Measurements from ENCODE around the gene SACM1L.
"Not testable (repeated sequence)": the region's sequence is repeated elsewhere in the genome, so short reads cannot be mapped to it uniquely, and the experiment has no call there.

SACM1L gene

DNA sequence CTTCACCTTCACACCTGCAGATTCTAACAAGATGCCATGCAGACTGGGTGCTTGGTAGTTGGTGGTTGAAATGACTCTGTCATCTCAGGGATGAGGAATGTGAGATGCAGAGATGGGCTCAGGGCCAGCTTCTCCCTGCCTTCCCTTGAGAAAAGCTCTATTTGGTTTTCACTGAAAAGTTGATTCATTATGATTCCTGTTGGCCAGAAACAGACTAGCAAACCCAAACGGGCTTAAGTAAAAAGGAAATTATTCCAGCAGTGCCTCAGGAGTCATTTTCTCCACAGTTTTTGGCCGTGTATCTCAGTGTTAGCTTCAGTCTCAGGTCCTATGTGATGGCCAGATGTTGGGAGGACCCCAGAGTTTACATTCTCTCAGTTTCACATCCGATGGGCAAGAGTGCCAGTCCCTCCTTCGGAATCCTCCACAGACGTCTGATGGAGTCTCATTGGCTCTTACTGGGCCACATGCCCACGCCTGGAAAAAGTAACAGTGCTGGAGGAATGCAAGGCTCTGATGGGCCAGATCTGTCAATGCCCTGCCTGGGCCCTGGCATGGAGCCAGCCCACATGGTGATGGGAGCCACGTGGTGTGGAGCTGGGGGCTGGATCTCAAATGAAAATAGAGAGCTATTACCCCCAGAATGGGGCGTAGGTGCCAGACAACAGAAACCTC, 22.3 kb upstream of the SACM1L start:
- no peak for DNase-seq

GRCh38 chr3:45667569-45667934, 21.6 kb upstream of the SACM1L start:
- no peak for DNase-seq

- DNase-seq, result peak in 3 of 4 experiments; percentile 13 to 58 (median 48)
Observed at GRCh38 chr3:45670436-45670835, 18.8 kb upstream of the SACM1L start.

DNA sequence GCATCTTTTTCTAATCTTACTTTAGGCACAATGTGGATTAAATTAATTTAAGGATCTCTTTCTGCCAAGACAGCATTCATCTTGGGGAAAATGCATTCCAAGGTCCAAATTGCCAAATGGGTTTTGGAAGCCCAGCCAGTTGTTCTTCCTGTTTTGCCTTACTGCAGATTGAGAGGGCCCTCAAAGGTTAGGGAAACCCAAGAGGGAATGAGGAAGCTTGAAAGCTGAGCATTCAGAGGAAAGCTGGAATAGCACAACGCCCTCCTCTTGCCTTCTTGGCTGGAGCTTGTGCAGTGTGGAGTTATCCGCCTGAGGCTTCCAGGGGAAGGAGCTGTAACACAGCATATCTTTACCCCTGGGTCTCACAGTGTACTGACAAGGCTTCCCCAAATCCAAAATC, 18.2 kb upstream of the SACM1L start:
- DNase-seq, result peak; percentile 35 to 57 (median 52)

GRCh38 chr3:45673273-45673672, 15.9 kb upstream of the SACM1L start:
- DNase-seq, result no peak

DNA sequence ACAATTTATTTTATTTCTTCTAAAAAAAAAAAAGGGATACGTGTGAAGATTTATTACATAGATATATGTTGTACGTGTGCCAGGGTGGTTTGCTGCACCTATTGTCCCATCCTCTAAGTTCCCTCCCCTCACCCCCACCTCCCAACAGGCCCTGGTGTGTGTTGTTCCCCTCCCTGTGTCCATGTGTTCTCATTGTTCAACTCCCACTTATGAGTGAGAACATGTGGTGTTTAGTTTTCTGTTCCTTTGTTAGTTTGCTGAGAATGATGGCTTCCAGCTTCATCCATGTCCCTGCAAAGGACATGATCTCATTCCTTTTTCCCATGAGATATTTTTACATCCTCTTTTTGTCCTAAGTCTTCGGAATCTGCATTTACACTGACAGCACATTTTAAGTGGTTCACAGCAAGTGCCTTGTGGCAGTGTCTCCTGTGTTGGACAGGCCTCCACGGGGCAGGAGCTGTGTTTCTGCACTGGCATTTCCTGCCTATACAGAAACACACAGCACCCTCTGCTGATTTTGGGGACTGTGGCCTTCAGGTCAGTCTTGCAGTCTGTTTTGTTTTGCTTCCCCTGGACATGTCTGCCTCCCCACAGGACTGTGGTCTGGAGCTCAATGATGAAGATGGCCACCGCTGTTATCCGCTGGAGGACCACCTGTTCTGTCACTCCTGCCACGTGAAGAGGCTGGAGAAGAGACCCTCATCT, 12.7 kb upstream of the SACM1L start:
- DNase-seq, result peak in 3 of 4 experiments; percentile 52 to 72 (median 54)

DNA sequence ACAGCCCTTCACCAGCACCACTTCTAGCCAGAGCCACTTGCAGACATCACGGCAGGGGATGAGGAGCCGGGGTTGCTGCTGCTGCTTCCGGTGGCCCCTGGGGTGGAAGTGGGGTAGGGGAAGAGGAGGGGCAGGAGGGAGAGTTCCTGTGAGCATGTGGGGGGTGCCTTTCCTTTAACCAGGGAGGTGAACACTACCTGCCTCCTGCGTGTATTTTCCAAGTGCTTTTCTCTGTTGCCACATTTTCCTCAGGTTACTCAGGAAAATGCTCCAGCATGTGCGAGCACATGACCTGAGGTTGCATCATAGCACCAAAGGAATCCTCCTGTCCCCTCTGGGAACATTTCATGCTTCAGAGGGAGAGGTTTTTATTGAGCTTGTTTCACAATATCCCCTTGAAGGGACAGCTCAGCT, 12.2 kb upstream of the SACM1L start:
- peak in 1 of 4 experiments; percentile 17 for DNase-seq

GRCh38 chr3:45677841-45678240, 11.4 kb upstream of the SACM1L start:
- no peak for DNase-seq

GRCh38 chr3:45679805-45680204, 9.4 kb upstream of the SACM1L start:
- DNase-seq, result peak; percentile 79 to 90 (median 81)

DNA sequence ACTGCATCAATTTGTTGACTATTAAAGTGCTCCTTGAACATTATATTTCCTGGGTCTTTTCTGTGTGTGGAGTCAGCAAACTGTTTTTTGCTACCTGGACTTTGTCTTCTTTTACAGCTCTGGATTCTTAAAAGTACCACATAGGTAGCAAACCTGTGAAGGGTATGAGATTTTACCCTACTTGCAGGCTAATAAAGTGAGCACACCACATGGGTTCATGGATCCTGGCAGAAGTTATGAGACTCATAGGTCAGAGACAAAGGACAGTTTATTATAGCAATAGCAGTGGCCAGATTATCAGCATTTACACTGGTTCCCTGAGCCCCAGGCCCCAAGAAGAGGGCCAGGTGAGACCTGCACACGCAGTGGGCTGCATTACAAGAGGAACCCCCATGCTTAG, 8.0 kb upstream of the SACM1L start:
- no peak for DNase-seq

- DNase-seq, result no peak
Observed at GRCh38 chr3:45681846-45682245, 7.3 kb upstream of the SACM1L start.

DNA sequence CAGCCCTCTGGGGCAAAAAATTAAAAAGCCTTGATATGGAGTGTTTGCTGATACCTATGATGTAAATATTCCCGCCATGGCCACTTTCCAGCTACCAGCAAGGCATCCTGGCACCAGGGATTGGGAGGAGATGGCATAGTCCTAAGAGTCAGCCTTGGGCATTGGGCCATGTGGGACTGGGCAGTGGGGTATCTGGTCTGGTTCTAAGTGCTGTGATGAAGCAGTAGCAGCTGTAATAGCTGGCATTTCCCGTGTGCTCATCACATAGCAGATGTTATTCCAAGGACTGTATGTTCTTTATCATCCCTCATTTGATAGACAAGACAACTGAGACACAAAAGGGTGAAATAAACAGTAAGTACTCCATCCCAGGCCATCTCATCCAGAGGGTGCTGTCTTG, 6.9 kb upstream of the SACM1L start:
- DNase-seq, result no peak

- no peak for DNase-seq
Observed at GRCh38 chr3:45682786-45683185, 6.4 kb upstream of the SACM1L start.

- no peak for DNase-seq
Observed at GRCh38 chr3:45683417-45684326, 5.5 kb upstream of the SACM1L start.

DNA sequence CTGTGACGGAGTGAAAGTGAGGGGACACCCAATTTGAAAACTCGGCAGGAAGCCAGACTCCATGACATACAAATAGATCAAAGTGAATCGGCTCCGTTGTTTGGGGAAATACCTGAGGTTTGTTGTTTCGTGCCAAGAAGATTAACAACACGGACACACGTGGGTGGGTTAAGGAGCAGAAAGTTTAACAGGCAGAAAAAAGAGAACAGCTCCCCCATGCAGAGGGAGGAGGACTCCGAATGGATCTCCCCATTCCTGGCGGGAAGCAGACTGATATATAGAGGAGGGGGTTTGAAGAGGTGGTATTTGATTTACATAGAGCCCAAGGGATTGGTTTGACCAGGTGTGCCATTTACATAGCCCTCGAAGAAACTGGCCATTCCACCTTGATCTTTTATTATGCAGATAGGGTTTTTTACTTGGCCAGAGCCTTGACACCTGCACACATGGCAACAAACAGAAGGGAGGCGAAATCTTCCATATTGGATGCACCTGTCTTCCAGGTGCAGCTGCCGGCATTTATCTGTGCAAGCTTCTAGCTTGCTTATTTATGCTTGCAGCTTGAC, 4.8 kb upstream of the SACM1L start:
- no peak for DNase-seq

DNA sequence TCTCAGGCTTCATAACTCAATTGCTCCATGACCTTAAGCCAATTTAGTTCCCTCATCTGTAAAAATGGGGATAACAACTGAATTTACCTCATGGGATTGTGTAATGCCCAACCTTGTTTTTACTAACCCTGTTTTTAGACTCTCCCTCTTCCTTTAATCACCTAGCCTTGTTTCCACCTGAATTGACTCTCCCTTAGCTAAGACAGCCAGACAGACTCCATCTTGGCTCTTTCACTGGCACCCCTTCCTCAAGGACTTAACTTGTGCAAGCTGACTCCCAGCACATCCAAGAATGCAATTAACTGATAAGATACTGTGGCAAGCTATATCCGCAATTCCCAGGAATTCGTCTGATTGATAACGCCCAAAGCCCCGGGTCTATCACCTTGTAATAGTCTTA, 3.5 kb upstream of the SACM1L start:
- not testable (repeated sequence) for DNase-seq

DNA sequence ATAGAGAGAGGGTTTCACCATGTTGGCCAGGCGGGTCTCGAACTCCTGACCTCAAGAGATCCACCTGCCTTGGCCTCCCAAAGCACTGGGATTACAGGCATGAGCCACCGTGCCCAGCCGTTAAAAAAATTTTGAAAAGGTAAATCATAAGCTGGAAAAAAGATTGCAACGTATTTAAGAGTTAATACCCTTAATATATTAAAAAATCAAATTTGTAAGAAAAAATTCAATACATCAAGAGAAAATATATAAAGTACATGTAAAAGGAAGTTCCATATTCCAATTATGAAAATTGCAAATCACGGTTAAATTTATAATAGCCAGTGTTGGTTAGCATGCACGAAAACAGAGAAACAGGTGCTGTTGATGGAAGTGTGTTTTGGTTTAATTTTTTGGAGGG, 2.3 kb upstream of the SACM1L start:
- DNase-seq, result no peak

GRCh38 chr3:45687828-45688193, 1.4 kb upstream of the SACM1L start:
- DNase-seq, result no peak

- peak in 2 of 4 experiments; percentile 7 to 19 for DNase-seq
Observed at GRCh38 chr3:45688194-45688881, 858 bp upstream of the SACM1L start.

DNA sequence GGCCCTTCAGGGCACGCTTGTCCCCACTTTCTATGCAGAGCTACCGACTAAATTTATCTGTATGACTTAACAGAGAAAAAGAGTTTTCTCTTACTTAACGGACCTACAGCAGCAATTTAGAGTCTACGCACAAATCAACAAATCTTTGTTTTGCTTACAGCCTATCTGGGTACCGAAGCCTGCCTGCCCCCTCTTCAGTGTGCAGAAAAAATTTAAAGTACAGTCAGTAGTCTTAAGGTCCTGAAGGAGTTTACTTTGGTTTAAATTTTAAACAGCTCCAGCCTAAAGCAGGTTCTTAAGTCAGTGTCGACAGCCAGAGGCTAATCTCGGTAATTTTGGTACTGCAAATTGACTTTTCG, 570 bp downstream of the SACM1L start:
- DNase-seq, result no peak

- DNase-seq, result peak; percentile 15 to 46 (median 36)
Observed at GRCh38 chr3:45690336-45691035, 1.3 kb downstream of the SACM1L start.

DNA sequence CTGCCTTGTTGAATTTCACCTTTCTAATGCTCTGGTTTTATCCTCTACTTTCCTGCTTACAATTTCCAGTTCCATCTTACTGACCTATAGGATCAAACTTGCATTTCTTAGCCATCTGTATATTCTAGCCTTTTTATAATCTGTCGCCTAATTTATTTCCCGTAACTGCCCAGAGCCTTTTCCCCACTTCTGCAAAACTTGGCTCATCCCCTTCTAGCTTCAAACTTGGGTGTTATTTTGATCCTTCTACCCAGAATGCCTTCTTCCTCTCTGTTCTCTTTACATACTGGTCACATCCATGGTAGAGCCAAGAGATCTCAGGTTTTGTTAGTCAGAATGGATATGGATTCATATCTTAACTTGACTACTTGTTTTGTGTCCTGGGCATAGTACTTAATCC, 2.6 kb downstream of the SACM1L start:
- DNase-seq, result peak; percentile 5 to 48 (median 30)
